H1 (cell line): Measurements from ENCODE around the gene ZXDB. TPM values are rescaled to one million over a fixed set of nuclear protein-coding genes. Genes with fewer than 3 reads are reported as not detected.

Experiments
- CTCF ChIA-PET: fragments of 300-600 bp; sonication (Branson Sonifier 250); formaldehyde crosslinking; loops from one replicate; lab custom pipeline; 2021; ENCODE audit not compliant: partially characterized antibody; lab: Charles Lee
- POLR2A ChIA-PET: fragments of 300-600 bp; sonication (Branson Sonifier 250); formaldehyde crosslinking; loops from one replicate; lab custom pipeline; 2021; ENCODE audit warnings: inconsistent platforms; ENCODE audit not compliant: partially characterized antibody; lab: Charles Lee
- DNase-seq, 2 experiments: peaks; one replicate each; pipeline versions ENCODE4 v3.0.0 to v3.0.0-alpha.2; 2010 to 2022; ENCODE audit warnings: low spot score in 2 of 2, low read depth in 1 of 2, mixed read lengths in 1 of 2
- FAIRE-seq: peaks from 2 replicates; lab custom pipeline; 2011; peaks lifted over from hg19 to GRCh38; lab: Jason Lieb, UNC
- H2AFZ ChIP-seq: 2 replicates; pipeline ENCODE4 v1.8.1; 2012; ENCODE audit warnings: low read length, inconsistent platforms
- H2AK5ac ChIP-seq: 2 replicates; pipeline ENCODE4 v1.6.1; 2013; ENCODE audit warnings: low read depth, low read length
- H2BK120ac ChIP-seq: replicated peaks from 2 replicates; pipeline ENCODE3; 2013; ENCODE audit warnings: low read depth, low read length, inconsistent platforms
- H2BK12ac ChIP-seq: 2 replicates; pipeline ENCODE4 v1.6.1; 2013; ENCODE audit warnings: low read depth, low read length
- H2BK15ac ChIP-seq: 2 replicates; pipeline ENCODE4 v1.6.1; 2013; ENCODE audit warnings: low read length
- H2BK20ac ChIP-seq: 2 replicates; pipeline ENCODE4 v1.6.1; 2013; ENCODE audit warnings: low read length
- H2BK5ac ChIP-seq: 2 replicates; pipeline ENCODE4 v1.6.1; 2013; ENCODE audit warnings: low read depth, low read length
- H3K14ac ChIP-seq: 2 replicates; pipeline ENCODE4 v1.6.1; 2013; ENCODE audit warnings: inconsistent platforms; ENCODE audit not compliant: insufficient read length
- H3K18ac ChIP-seq: 2 replicates; pipeline ENCODE4 v1.6.1; 2013; ENCODE audit warnings: low read length; ENCODE audit errors: extremely low read depth
- H3K23ac ChIP-seq: 2 replicates; pipeline ENCODE4 v1.6.1; 2013; ENCODE audit warnings: inconsistent platforms; ENCODE audit not compliant: insufficient read length
- H3K23me2 ChIP-seq: 2 replicates; pipeline ENCODE4 v1.6.1; 2013; ENCODE audit warnings: low read depth, low read length
- H3K27ac ChIP-seq: 2 replicates; pipeline ENCODE4 v1.6.1; 2011; ENCODE audit warnings: low read depth, low read length, inconsistent platforms
- H3K27me3 ChIP-seq, 4 experiments: replicated peaks in 1 of 4; 1 replicate in 1 of 4; 2 replicates in 3 of 4; pipeline versions ENCODE4 v1.6.1 to v1.8.1; 2011 to 2013; ENCODE audit warnings: low read length in 3 of 4, mild to moderate bottlenecking in 3 of 4, inconsistent platforms in 2 of 4, mixed read lengths in 2 of 4, moderate library complexity in 1 of 4; ENCODE audit not compliant: control insufficient read depth in 3 of 4, insufficient read depth in 3 of 4; ENCODE audit errors: extremely low read depth in 1 of 4
- H3K36me3 ChIP-seq, 4 experiments: 2 replicates each; pipeline versions ENCODE4 v1.6.1 to v1.8.1; 2011 to 2013; ENCODE audit warnings: mild to moderate bottlenecking in 4 of 4, low read length in 3 of 4, moderate library complexity in 2 of 4, control low read depth in 1 of 4, inconsistent platforms in 1 of 4; ENCODE audit not compliant: insufficient read depth in 4 of 4, control insufficient read depth in 2 of 4
- H3K4ac ChIP-seq: replicated peaks from 2 replicates; pipeline ENCODE3; 2013; ENCODE audit warnings: low read length, low read depth, mixed read lengths, inconsistent platforms; ENCODE audit not compliant: insufficient read length
- H3K4me1 ChIP-seq, 4 experiments: replicated peaks in 1 of 4; 1 replicate in 1 of 4; 2 replicates in 3 of 4; pipeline versions ENCODE4 v1.6.1 to v1.8.1; 2011 to 2013; ENCODE audit warnings: low read length in 3 of 4, inconsistent platforms in 2 of 4, mixed read lengths in 1 of 4; ENCODE audit not compliant: insufficient read depth in 4 of 4, control insufficient read depth in 3 of 4
- H3K4me2 ChIP-seq, 2 experiments: 2 replicates each; pipeline versions ENCODE4 v1.6.1 to v1.8.1; 2011 to 2013; ENCODE audit warnings: low read depth in 2 of 2, low read length in 2 of 2, control low read depth in 1 of 2, inconsistent platforms in 1 of 2, mild to moderate bottlenecking in 1 of 2; ENCODE audit not compliant: insufficient read depth in 1 of 2
- H3K4me3 ChIP-seq, 4 experiments: fragments of 200-600, 300-600 bp in 1 of 4; sonication (generic), shearing (Covaris generic), sonication (Bioruptor Twin) in 1 of 4; 2 replicates each; pipeline versions ENCODE4 v1.5.1 to v1.8.1; 2011 to 2016; ENCODE audit warnings: low read length in 4 of 4, low read depth in 3 of 4, control low read depth in 2 of 4, inconsistent platforms in 2 of 4, mild to moderate bottlenecking in 2 of 4, mixed read lengths in 1 of 4, moderate library complexity in 1 of 4; ENCODE audit not compliant: insufficient read depth in 2 of 4; ENCODE audit errors: extremely low read depth in 1 of 4
- H3K56ac ChIP-seq: replicated peaks from 2 replicates; pipeline ENCODE3; 2013; ENCODE audit warnings: low read depth, mild to moderate bottlenecking, mixed read lengths, low read length, inconsistent platforms; ENCODE audit not compliant: insufficient read length
- H3K79me1 ChIP-seq: 2 replicates; pipeline ENCODE4 v1.6.1; 2013; ENCODE audit warnings: low read depth, low read length, control low read depth
- H3K79me2 ChIP-seq, 2 experiments: 2 replicates each; pipeline versions ENCODE4 v1.6.1 to v1.8.1; 2012 to 2013; ENCODE audit warnings: low read length in 2 of 2, mild to moderate bottlenecking in 2 of 2, inconsistent platforms in 1 of 2; ENCODE audit not compliant: insufficient read depth in 2 of 2, control insufficient read depth in 1 of 2
- H3K9ac ChIP-seq, 4 experiments: replicated peaks in 1 of 4; 1 replicate in 1 of 4; 2 replicates in 3 of 4; pipeline versions ENCODE4 v1.6.1 to v1.8.1; 2011 to 2013; ENCODE audit warnings: low read depth in 3 of 4, low read length in 3 of 4, control low read depth in 2 of 4, mild to moderate bottlenecking in 2 of 4, moderate library complexity in 2 of 4, inconsistent platforms in 1 of 4; ENCODE audit errors: extremely low read depth in 1 of 4
- H3K9me3 ChIP-seq, 2 experiments: 2 replicates each; pipeline versions ENCODE4 v1.6.1 to v1.8.1; 2012 to 2013; ENCODE audit warnings: mild to moderate bottlenecking in 2 of 2, moderate library complexity in 2 of 2, control low read depth in 1 of 2, inconsistent platforms in 1 of 2, low read depth in 1 of 2, low read length in 1 of 2, mixed read lengths in 1 of 2; ENCODE audit not compliant: insufficient read depth in 2 of 2
- H4K20me1 ChIP-seq, 2 experiments: replicated peaks in 1 of 2; 2 replicates each; pipeline versions ENCODE3 to v1.8.1; 2011 to 2013; ENCODE audit warnings: inconsistent platforms in 2 of 2, low read length in 2 of 2, mild to moderate bottlenecking in 1 of 2; ENCODE audit not compliant: insufficient read depth in 2 of 2, control insufficient read depth in 1 of 2
- H4K5ac ChIP-seq: 2 replicates; pipeline ENCODE4 v1.6.1; 2013; ENCODE audit warnings: low read length, low read depth, mixed read lengths, inconsistent platforms; ENCODE audit not compliant: insufficient read length
- H4K8ac ChIP-seq: 2 replicates; pipeline ENCODE4 v1.8.0; 2013; ENCODE audit warnings: mild to moderate bottlenecking, moderate library complexity, low read length, inconsistent platforms; ENCODE audit not compliant: insufficient read depth; ENCODE audit errors: extremely low read depth
- H4K91ac ChIP-seq: replicated peaks from 2 replicates; pipeline ENCODE3; 2013; ENCODE audit warnings: low read length, mixed read lengths, inconsistent platforms; ENCODE audit not compliant: insufficient read length
- CTBP2 ChIP-seq: IDR thresholded peaks from 2 replicates; pipeline ENCODE4 v1.7.0; 2011; ENCODE audit warnings: borderline replicate concordance, mild to moderate bottlenecking, moderate library complexity, mixed read lengths, low read length; ENCODE audit not compliant: insufficient read depth, insufficient read length
- EP300 ChIP-seq, 2 experiments: IDR thresholded peaks; 1 replicate in 1 of 2; 2 replicates in 1 of 2; pipeline ENCODE4 v1.6.1; 2011 to 2012; ENCODE audit warnings: low read depth in 2 of 2, low read length in 2 of 2, mild to moderate bottlenecking in 2 of 2, borderline replicate concordance in 1 of 2, inconsistent platforms in 1 of 2, moderate library complexity in 1 of 2
- GABPA ChIP-seq: IDR thresholded peaks from 2 replicates; pipeline ENCODE4 v1.6.1; 2011; ENCODE audit warnings: mild to moderate bottlenecking, low read length, moderate library complexity, borderline replicate concordance; ENCODE audit not compliant: insufficient read depth
- HDAC6 ChIP-seq: IDR thresholded peaks from one replicate; pipeline ENCODE4 v1.7.1; 2012; ENCODE audit warnings: low read depth, mild to moderate bottlenecking, inconsistent platforms, low read length, moderate library complexity
- KDM4A ChIP-seq: IDR thresholded peaks from one replicate; pipeline ENCODE4 v1.7.1; 2012; ENCODE audit warnings: low read depth, mild to moderate bottlenecking, moderate library complexity, low read length, inconsistent platforms; ENCODE audit not compliant: severe bottlenecking
- RBBP5 ChIP-seq: IDR thresholded peaks from 2 replicates; pipeline ENCODE4 v1.7.1; 2012; ENCODE audit warnings: low read depth, mild to moderate bottlenecking, inconsistent platforms, low read length, moderate library complexity, borderline replicate concordance
- SUZ12 ChIP-seq: fragments of 200-600 bp; sonication (generic); IDR thresholded peaks from 2 replicates; pipeline ENCODE4 v1.6.1; 2012; ENCODE audit warnings: mild to moderate bottlenecking, inconsistent platforms, low read length, moderate library complexity, mixed read lengths
- USF2 ChIP-seq: IDR thresholded peaks from 2 replicates; pipeline ENCODE4 v1.6.1; 2011; ENCODE audit warnings: low read length, improper control_type of control experiment
- ZNF274 ChIP-seq: IDR thresholded peaks from 2 replicates; pipeline ENCODE4 v1.7.0; 2012; ENCODE audit warnings: low read length, borderline replicate concordance; ENCODE audit errors: extremely low read depth
- WGBS, 2 experiments: shearing (Covaris generic) in 1 of 2; methylation state at CpG; one replicate each; pipeline versions ENCODE4 v1.1.6 to v1.1.7; 2013 to 2015; ENCODE audit warnings: low lambda C conversion rate in 2 of 2, mixed read lengths in 2 of 2, inconsistent platforms in 1 of 2, low coverage in 1 of 2, missing lambda C conversion rate in 1 of 2; ENCODE audit not compliant: insufficient replicate concordance in 2 of 2, insufficient coverage in 1 of 2, insufficient read length in 1 of 2; ENCODE audit errors: extremely low coverage in 1 of 2, missing lambda C conversion rate in 1 of 2; 5-methylcytosine and 5-hydroxymethylcytosine counted together
- polyA plus RNA-seq, 7 experiments: library from polyadenylated mRNA; depleted of rRNA in 3 of 7; stranded (reverse) in 5 of 7; unstranded in 2 of 7; fragments of >200 nt in 5 of 7; fragments of 200-250 nt in 2 of 7; gene quantifications; 1 replicate in 5 of 7; 2 replicates in 1 of 7; 4 replicates in 1 of 7; pipeline versions ENCODE4 v1.2.1 to v1.2.3, GENCODE V29; 2011 to 2013; ENCODE audit warnings: missing spikeins in 2 of 7, mixed read lengths in 2 of 7
- total RNA-seq: library from RNA; stranded (reverse); fragmentation: NEBNext Ultra II Directional; extraction: Animal tissue kit (Norgen Biotek cat#: 25700); gene quantifications from 2 replicates; pipeline ENCODE4 v1.2.1, GENCODE V29; 2021

Gene ZXDB
- total and polyA plus RNA-seq, 2 of the 8 experiments (the other 6 are each of a cell fraction or from before 2014, with no cell fraction given): 4.0 to 6.7 TPM

- Histone ChIP-seq H3K23me2 (no peaks in the 10 kb centered on the region), H4K5ac (no peak overlapping the region), H2BK120ac (no peak overlapping the region), H3K36me3 (no peaks in the 10 kb centered on the region), H3K4me2 (no peak overlapping the region), H3K14ac (no peak overlapping the region), H3K23ac (no peak overlapping the region), H2BK12ac (no peak overlapping the region), H4K91ac (no peak overlapping the region), H3K4me3 (no peak overlapping the region), H3K18ac (no peak overlapping the region), H2AK5ac (no peak overlapping the region), H3K79me2 (no peaks in the 10 kb centered on the region), H3K4me1 (peaks cover 0 to 2% (median 0%) of the 10 kb centered on the region in 4 experiments; a peak in 2 of 7 replicates), H3K4ac (no peak overlapping the region), H3K79me1 (no peaks in the 10 kb centered on the region), H3K9ac (no peak overlapping the region), H4K20me1 (no peaks in the 10 kb centered on the region), H2BK15ac (no peak overlapping the region), H3K56ac (no peak overlapping the region), H2BK5ac (no peak overlapping the region), H4K8ac (no peak overlapping the region), H2AFZ (no peak overlapping the region), H2BK20ac (no peak overlapping the region), H3K27ac (no peak overlapping the region), H3K9me3 (no peaks in the 10 kb centered on the region), H3K27me3 (no peaks in the 10 kb centered on the region)
- 73% methylated on average over 2 of the region's 4 CpGs; no CpG with 5 or more reads in 1 of the 2 experiments for WGBS, 2 experiments
- FAIRE-seq (no peak), DNase-seq (no peak)
- POLR2A ChIA-PET: no interaction called here
- CTCF ChIA-PET: no interaction called here
- TF ChIP-seq USF2: no peak
- TF ChIP-seq ZNF274: no peak
- TF ChIP-seq CTBP2: no peak
- TF ChIP-seq EP300 (IDR thresholded peaks at IDR 0.05; ENCODE audit: borderline replicate concordance in 1 of 2, low read depth in 2 of 2, low read length in 2 of 2): no peak
- TF ChIP-seq GABPA: no peak
- no peak for TF ChIP-seq SUZ12
- no peak for TF ChIP-seq KDM4A
- TF ChIP-seq HDAC6: no peak
- TF ChIP-seq RBBP5: no peak
Observed at GRCh38 chrX:57586360-57586759, 5.5 kb upstream of the ZXDB start.
